Right renal cortex interstitium (tissue), 3 donors: ENCODE data around the gene VCAM1. TPM values are rescaled to one million over a fixed set of nuclear protein-coding genes. Genes with fewer than 3 reads are reported as not detected.

ENCODE experiments used
- DNase-seq, 3 donors: peaks; one replicate each; pipeline ENCODE4 v3.0.0-alpha.2; 2013; ENCODE audit warnings: low read depth in 3 of 3, low spot score in 2 of 3
- polyA plus RNA-seq, 3 donors: library from polyadenylated mRNA; unstranded; fragments of 120-200 nt; gene quantifications; one replicate each; pipeline ENCODE4 v1.2.1, GENCODE V29; 2013; ENCODE audit not compliant: insufficient read length in 3 of 3

Gene VCAM1
- polyA plus RNA-seq, 3 donors, result 30.0 to 51.7 (median 41.7) TPM

- DNase-seq, result no peak
Observed at GRCh38 chr1:100721526-100722207, 2.1 kb downstream of the VCAM1 start.

DNA sequence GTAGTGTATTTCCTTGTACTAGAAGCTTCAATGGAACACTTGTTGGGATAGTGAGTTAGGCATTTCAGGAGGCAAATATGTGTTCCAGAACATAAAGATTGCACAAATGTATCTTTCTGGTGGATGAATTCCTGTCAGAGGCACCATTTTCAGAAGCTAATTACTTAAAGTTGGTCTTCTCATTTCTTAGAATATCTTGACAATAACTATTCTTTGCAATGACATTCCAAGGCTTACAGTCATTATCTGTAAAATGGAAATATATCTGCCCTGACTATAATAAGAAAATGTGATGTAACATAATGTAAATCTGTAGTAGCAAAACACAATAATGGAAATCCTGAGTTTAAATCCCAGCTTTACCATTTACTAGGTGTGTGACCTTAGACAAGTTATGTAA, 2.7 kb downstream of the VCAM1 start:
- no peak for DNase-seq

DNA sequence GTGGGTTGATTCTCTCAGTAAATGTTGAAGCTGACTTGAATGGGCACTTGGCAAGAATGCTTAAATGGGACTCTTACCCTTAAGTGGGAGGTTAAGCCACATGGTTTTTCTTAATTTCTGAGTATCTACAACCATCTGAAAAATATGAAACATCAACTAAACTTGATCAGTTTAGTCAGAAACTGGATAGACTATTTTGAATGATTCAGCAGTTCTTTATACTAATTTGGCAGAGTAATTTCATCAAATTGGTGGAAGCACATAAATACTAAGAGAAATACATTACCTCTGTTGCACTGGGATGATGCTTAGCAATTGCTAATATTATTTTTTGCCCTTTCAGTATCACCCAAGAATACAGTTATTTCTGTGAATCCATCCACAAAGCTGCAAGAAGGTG, 4.7 kb downstream of the VCAM1 start:
- no peak for DNase-seq

DNA sequence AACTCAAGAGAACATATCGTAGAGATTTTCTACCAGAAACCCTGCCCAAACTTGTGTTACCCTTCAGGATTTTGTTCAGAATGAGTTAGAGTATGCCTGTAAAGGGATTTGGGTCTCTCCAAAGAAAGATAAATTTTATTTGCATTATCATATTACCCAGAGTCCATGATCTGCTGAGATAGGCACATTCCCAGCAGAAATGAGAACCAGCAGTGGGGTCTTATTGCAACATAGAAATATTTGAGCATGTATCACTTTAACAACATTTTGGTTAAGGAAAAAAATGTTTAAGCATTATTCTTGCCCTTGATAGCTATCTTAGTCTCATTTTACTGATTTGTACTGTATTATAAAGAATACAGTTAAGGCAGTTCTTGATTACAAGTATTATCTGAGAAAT, 10.6 kb downstream of the VCAM1 start:
- no peak for DNase-seq

DNA sequence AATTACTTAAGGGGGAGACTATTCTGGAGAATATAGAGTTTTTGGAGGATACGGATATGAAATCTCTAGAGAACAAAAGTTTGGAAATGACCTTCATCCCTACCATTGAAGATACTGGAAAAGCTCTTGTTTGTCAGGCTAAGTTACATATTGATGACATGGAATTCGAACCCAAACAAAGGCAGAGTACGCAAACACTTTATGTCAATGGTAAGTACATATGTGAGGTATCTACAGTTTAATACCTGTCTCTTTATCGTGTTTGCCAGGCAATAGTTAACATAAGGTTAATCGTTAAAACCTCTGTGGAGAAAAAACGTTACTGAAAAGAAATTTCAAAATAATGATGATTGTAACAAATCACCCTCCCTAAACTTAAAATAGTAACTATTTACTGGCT, 11.8 kb downstream of the VCAM1 start:
- DNase-seq, result no peak

DNA sequence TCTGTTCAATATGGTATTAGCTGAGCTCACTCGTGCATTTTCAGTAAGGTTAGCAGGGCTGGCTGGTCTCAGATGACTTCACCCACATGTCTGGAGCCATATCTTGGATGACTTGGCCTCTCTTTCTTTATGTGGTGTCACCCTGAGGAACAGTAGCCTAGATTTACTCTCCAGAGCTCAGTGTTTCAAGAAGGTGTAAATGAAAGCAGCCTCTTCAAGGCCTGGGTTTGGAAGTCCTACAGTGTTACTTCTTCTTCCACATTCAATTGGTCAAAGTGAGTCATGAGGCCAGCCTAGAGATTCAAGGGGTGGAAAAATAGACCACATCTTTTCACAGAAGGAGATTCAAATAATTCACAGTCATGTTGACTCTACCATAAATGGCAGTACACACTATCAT, 12.2 kb downstream of the VCAM1 start:
- DNase-seq, result no peak

DNA sequence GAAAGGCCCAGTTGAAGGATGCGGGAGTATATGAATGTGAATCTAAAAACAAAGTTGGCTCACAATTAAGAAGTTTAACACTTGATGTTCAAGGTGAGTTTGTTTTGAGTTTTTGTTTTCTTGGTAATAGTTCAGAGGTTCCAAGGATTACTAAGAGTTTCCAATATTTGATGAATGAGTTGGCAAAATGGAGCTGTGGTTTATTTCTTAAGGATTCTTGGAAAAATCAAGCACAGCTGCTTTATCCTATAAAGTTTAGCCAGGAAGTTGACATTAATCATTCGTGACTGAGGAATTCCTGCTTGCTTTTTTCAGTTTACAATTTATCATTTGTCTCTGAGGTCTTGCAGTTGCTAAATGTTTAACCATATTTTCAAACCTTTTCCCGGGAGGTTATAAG, 15.1 kb downstream of the VCAM1 start:
- DNase-seq, result peak in 1 of 3 donors; percentile 39

DNA sequence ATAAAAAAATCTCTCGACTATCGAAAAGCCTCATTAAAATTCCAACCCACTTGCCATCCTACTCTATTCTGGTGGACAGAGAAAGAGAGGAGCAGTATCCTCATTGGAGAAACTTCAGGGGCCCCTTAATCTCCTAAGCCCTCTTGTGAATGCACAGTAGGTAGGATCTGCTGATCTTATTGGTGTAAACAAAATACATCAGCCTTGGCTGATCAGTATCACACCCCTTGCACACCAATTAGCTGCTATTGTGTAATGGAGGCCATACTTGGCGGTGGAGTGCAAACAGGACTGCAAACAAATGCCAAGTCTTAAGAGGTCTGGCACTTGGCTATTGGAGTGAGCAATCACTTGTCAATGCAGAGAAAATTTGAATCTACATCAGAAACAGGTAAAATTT, 15.7 kb downstream of the VCAM1 start:
- no peak for DNase-seq

- no peak for DNase-seq
Observed at GRCh38 chr1:100736324-100736723, 16.8 kb downstream of the VCAM1 start.

GRCh38 chr1:100736746-100737145, 17.2 kb downstream of the VCAM1 start:
- no peak for DNase-seq

DNA sequence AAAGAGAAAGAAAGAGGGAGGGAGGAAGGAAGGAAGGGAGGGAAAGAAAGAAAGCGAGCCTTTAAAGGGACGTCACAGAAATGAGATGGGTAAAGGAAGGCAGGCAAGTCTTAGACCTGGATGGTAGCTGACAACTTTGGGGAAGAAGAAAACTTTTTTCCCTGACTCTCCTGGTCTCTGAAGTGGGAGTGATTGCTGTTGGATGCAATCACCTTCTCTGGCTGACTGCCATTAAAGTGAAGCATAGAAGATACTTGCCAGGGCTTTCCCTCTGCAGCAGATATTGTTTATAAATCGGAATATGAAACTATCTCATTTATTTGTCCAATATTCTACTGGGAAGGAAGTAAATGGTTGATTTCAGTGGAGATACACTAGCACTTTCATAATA, 27.0 kb downstream of the VCAM1 start:
- DNase-seq, result no peak

DNA sequence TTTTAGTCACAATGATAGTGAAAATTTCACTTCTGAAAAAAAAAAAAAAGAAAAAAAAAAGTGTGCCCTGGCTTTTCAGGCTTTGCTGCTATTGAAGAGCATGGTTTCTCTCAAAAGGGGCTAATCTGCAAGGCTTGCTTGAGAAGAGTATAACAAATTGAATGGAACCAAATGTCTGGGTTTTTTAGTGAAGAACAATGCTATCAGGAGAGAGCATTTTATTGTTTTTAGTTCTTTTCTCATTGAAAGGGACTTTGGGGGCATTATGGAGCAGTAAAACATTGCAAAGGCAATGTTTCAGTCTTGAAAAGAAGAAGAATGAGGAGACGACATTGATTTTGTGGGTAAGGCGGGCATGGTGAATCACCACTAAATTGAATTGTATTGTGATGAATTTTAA, 28.2 kb downstream of the VCAM1 start:
- no peak for DNase-seq

GRCh38 chr1:100750005-100750885, 30.7 kb downstream of the VCAM1 start:
- no peak for DNase-seq

DNA sequence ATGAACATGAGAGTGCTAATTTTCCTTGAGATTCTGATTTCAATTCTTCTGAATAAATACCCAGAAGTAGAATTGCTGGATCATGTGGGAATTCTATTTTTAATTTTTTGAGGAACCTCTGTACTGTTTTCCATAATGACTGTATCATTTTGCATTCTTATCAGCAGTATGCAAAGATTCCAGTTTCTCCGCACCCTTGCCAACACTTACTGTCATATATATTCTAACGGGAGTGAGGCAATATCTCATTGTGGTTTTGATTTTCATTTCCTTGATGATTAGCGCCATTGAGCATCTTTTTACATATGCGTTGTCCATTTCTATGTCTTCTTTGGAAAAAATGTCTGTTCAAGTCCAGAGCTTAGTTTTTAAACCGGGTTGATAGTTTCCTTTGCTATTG, 33.2 kb downstream of the VCAM1 start:
- DNase-seq, result no peak

- DNase-seq, result no peak
Observed at GRCh38 chr1:100757946-100758345, 38.4 kb downstream of the VCAM1 start.

GRCh38 chr1:100759188-100759587, 39.6 kb downstream of the VCAM1 start:
- DNase-seq, result no peak

- DNase-seq, result no peak
Observed at GRCh38 chr1:100760511-100760910, 41.0 kb downstream of the VCAM1 start.

DNA sequence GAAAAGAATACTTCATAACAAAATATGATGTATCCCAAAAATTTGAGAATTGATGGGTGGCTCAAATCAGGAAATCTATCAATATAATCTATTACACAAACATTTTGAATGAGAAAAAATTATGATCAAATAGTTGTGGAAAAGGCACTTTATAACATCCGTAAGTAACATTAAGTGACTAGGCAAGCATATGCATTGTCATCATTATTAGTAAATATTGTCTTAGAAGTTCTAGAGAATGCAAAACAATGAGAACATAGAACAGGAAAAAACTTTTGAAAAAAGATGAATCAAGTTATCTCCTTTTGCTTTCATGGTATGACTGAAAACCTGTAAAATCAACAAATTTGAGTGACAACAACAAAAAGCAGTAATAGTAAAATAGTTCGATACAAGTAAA, 42.9 kb downstream of the VCAM1 start:
- DNase-seq, result no peak

GRCh38 chr1:100767176-100767890, 47.8 kb downstream of the VCAM1 start:
- DNase-seq, result no peak

DNA sequence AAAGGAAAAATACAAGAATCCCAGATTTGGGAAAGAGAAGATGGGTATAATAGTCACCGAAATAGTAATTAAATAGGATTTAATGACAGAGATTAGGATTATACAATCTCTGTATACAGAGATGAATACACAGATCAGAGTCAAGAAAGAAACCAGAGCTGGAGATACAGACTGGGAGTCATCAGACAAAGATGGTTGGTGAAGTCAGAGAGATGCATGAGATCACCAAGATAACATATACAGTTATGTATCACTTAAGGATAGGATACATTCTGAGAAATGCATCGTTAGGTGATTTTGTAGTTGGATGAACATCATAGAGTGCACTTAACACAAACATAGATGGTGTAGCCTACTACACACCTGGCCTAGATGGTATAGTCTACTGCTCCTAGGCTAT, 49.8 kb downstream of the VCAM1 start:
- DNase-seq, result no peak

GRCh38 chr1:100769906-100770646, 50.5 kb downstream of the VCAM1 start:
- DNase-seq, result no peak
